Measurements from ENCODE around the gene ZMYND11. TPM values are rescaled to one million over a fixed set of nuclear protein-coding genes. Genes with fewer than 3 reads are reported as not detected.

The ZMYND11 gene
- total RNA-seq, 2 donors from 2014 or later: 34.2 to 37.7 TPM

DNA sequence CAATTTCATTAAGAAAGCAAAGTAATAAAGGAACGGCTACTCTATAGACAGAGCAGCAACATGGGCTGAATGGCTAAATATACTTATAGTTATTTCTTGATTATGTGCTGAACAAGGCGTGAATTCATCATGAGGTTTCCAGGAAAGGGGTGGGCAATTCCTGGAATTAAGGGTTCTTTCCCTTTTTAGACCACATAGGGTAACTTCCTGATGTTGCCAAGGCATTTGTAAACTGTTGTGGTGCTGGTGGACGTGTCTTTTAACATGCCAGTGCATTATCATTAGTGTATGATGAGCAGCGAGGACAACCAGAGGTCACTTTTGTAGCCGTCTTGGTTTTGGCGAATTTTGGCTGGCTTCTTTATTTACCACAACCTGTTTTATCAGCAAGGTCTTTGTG lies 28.5 kb upstream of the ZMYND11 start:
- Histone ChIP-seq H3K36me3 (ENCODE audit: control insufficient read depth, insufficient read depth, low read length) (no peaks in the 10 kb centered on the region), H3K27ac (ENCODE audit: low read depth, low read length) (no peak overlapping the region), H3K9ac (ENCODE audit: extremely low read depth, low read length, poor library complexity, severe bottlenecking) (no peak overlapping the region), H3K27me3 (ENCODE audit: control insufficient read depth, insufficient read depth, low read length, poor library complexity, severe bottlenecking) (no peaks in the 10 kb centered on the region), H3K4me3 (ENCODE audit: low read length) (no peak overlapping the region), H3K4me1 (ENCODE audit: control insufficient read depth, insufficient read depth, low read length) (no peaks in the 10 kb centered on the region), H3K9me3 (ENCODE audit: control insufficient read depth, low read length) (peaks cover 12% of the 10 kb centered on the region)
- Mint-ChIP-seq H3K27me3 (ENCODE audit: insufficient read depth) (no peaks in the 10 kb centered on the region), H3K4me3 (no peak overlapping the region), H3K4me1 (peaks cover 8% of the 10 kb centered on the region), H3K27ac (no peak overlapping the region), H3K36me3 (ENCODE audit: low read depth) (no peaks in the 10 kb centered on the region), H3K9me3 (no peaks in the 10 kb centered on the region)
- DNase-seq: no peak
- TF ChIP-seq, protein P1, sequence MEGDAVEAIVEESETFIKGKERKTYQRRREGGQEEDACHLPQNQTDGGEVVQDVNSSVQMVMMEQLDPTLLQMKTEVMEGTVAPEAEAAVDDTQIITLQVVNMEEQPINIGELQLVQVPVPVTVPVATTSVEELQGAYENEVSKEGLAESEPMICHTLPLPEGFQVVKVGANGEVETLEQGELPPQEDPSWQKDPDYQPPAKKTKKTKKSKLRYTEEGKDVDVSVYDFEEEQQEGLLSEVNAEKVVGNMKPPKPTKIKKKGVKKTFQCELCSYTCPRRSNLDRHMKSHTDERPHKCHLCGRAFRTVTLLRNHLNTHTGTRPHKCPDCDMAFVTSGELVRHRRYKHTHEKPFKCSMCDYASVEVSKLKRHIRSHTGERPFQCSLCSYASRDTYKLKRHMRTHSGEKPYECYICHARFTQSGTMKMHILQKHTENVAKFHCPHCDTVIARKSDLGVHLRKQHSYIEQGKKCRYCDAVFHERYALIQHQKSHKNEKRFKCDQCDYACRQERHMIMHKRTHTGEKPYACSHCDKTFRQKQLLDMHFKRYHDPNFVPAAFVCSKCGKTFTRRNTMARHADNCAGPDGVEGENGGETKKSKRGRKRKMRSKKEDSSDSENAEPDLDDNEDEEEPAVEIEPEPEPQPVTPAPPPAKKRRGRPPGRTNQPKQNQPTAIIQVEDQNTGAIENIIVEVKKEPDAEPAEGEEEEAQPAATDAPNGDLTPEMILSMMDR (conservative IDR thresholded peaks at IDR 0.05): no peak
- WGBS, 2 experiments (ENCODE audit: insufficient coverage in 1 of 2, insufficient read length in 1 of 2): 85 to 86% methylated on average over 5 to 6 of the region's 6 CpGs

DNA sequence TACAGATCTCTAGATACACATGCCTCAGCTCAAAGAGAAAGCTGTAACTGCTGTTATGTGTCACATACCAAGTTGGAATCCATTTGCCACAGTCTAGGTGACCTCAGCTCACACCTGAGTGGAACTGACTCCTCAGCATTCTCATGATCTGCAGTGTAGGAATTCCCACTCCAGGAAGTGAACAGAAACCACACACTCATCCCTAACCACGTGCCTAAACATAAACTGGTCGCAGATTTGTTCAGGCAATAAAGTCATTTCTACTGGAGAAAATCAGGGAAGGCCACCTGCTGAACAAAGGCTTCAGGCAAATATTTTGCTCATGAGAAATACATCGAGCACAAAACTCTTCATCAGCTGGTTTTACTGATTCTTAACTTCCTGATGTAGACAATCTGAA lies 23.0 kb upstream of the ZMYND11 start:
- Mint-ChIP-seq H3K9me3 (peaks cover 5% of the 10 kb centered on the region), H3K4me1 (peaks cover 4% of the 10 kb centered on the region), H3K36me3 (ENCODE audit: low read depth) (no peaks in the 10 kb centered on the region), H3K27me3 (ENCODE audit: insufficient read depth) (peaks cover 4% of the 10 kb centered on the region), H3K4me3 (no peak overlapping the region), H3K27ac (no peak overlapping the region)
- H3K27me3 ChIP-seq (ENCODE audit: control insufficient read depth, insufficient read depth, low read length, poor library complexity, severe bottlenecking): no peaks in the 10 kb centered on the region
- DNase-seq: no peak
- TF ChIP-seq, protein P1 (conservative IDR thresholded peaks at IDR 0.05): no peak
- H3K27ac ChIP-seq (ENCODE audit: low read depth, low read length): no peak overlapping the region
- no peaks in the 10 kb centered on the region for H3K36me3 ChIP-seq (ENCODE audit: control insufficient read depth, insufficient read depth, low read length)
- H3K9ac ChIP-seq (ENCODE audit: extremely low read depth, low read length, poor library complexity, severe bottlenecking): no peak overlapping the region
- 81 to 90% methylated on average over 3 of the region's 3 CpGs for WGBS, 2 experiments (ENCODE audit: insufficient coverage in 1 of 2, insufficient read length in 1 of 2)
- peaks cover 5% of the 10 kb centered on the region for H3K9me3 ChIP-seq (ENCODE audit: control insufficient read depth, low read length)
- H3K4me3 ChIP-seq (ENCODE audit: low read length): no peak overlapping the region
- no peaks in the 10 kb centered on the region for H3K4me1 ChIP-seq (ENCODE audit: control insufficient read depth, insufficient read depth, low read length)

DNA sequence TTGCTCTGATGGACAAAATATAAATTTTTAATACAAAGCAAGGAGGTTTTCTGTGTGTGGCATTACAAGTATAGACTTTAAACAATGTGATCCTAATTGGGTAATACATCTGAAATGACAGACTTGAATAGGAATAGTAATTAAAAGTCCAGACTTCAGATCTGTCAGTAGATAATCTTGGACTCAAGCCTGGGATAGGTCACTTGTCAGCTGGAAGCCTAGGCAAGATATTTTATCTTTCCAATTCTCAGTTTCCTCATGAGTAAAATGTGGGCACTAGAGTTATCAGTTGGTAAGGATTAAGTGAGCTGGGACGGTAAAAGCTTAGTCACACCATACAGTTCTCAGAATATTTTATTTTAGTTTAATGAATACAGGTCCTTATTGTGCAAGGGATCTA lies 10.4 kb upstream of the ZMYND11 start:
- DNase-seq: no peak
- Histone ChIP-seq H3K9ac (ENCODE audit: extremely low read depth, low read length, poor library complexity, severe bottlenecking) (no peak overlapping the region), H3K27me3 (ENCODE audit: control insufficient read depth, insufficient read depth, low read length, poor library complexity, severe bottlenecking) (peaks cover 9% of the 10 kb centered on the region), H3K9me3 (ENCODE audit: control insufficient read depth, low read length) (peaks cover 5% of the 10 kb centered on the region), H3K4me3 (ENCODE audit: low read length) (no peak overlapping the region), H3K36me3 (ENCODE audit: control insufficient read depth, insufficient read depth, low read length) (no peaks in the 10 kb centered on the region), H3K27ac (ENCODE audit: low read depth, low read length) (no peak overlapping the region), H3K4me1 (ENCODE audit: control insufficient read depth, insufficient read depth, low read length) (no peaks in the 10 kb centered on the region)
- H3K27ac Mint-ChIP-seq: no peak overlapping the region
- TF ChIP-seq, protein P1 (conservative IDR thresholded peaks at IDR 0.05): no peak
- H3K36me3 Mint-ChIP-seq (ENCODE audit: low read depth): no peaks in the 10 kb centered on the region
- H3K4me3 Mint-ChIP-seq: no peak overlapping the region
- H3K27me3 Mint-ChIP-seq (ENCODE audit: insufficient read depth): peaks cover 38% of the 10 kb centered on the region
- no CpG with 5 or more reads among the region's 1 CpG for WGBS, 2 experiments (ENCODE audit: insufficient coverage in 1 of 2, insufficient read length in 1 of 2)
- H3K4me1 Mint-ChIP-seq: peaks cover 7% of the 10 kb centered on the region
- H3K9me3 Mint-ChIP-seq: peaks cover 15% of the 10 kb centered on the region
